DOHH2 (cell line): ENCODE results near the gene DPP7.

Experiments used
- H3F3A ChIP-seq: fragments of 200-600 bp; sonication (generic), shearing (Covaris generic); 2 replicates; pipeline ENCODE4 v1.6.0; 2016; ENCODE audit warnings: antibody characterized with exemption, mild to moderate bottlenecking; ENCODE audit not compliant: control insufficient read depth, insufficient read depth
- H3K27ac ChIP-seq: fragments of 200-600 bp; sonication (generic); 2 replicates; pipeline ENCODE4 v1.5.1; 2014; ENCODE audit warnings: low read depth, mild to moderate bottlenecking, low read length, moderate library complexity
- H3K27me3 ChIP-seq: fragments of 200-600 bp; sonication (generic); 2 replicates; pipeline ENCODE4 v1.6.1; 2014; ENCODE audit warnings: mild to moderate bottlenecking, low read length, mixed read lengths; ENCODE audit not compliant: control insufficient read depth
- H3K36me3 ChIP-seq: fragments of 200-600 bp; sonication (generic); 2 replicates; pipeline ENCODE4 v1.6.1; 2014; ENCODE audit warnings: mild to moderate bottlenecking, low read length, moderate library complexity, mixed read lengths; ENCODE audit not compliant: control insufficient read depth
- H3K4me1 ChIP-seq: fragments of 200-600 bp; sonication (generic); 2 replicates; pipeline ENCODE4 v1.6.1; 2014; ENCODE audit warnings: mild to moderate bottlenecking, low read length, mixed read lengths; ENCODE audit not compliant: control insufficient read depth
- H3K4me2 ChIP-seq: fragments of 200-600 bp; sonication (generic); 2 replicates; pipeline ENCODE4 v1.6.0; 2014; ENCODE audit warnings: mild to moderate bottlenecking, low read length, moderate library complexity
- H3K4me3 ChIP-seq: fragments of 200-600 bp; sonication (generic); 2 replicates; pipeline ENCODE4 v1.5.1; 2014; ENCODE audit warnings: mild to moderate bottlenecking, low read length, mixed read lengths
- H3K79me2 ChIP-seq: fragments of 200-600 bp; sonication (generic); 2 replicates; pipeline ENCODE4 v1.6.1; 2014; ENCODE audit warnings: mild to moderate bottlenecking, low read length, mixed read lengths; ENCODE audit not compliant: control insufficient read depth
- H3K9me2 ChIP-seq: fragments of 200-600 bp; sonication (generic); replicated peaks from 2 replicates; pipeline ENCODE4 v1.6.1; 2014; ENCODE audit warnings: mild to moderate bottlenecking, low read length, mixed read lengths; ENCODE audit not compliant: control insufficient read depth
- H3K9me3 ChIP-seq: fragments of 200-600 bp; sonication (generic); 2 replicates; pipeline ENCODE4 v1.6.1; 2014; ENCODE audit warnings: antibody characterized with exemption, low read length, mixed read lengths; ENCODE audit not compliant: control insufficient read depth, insufficient read depth
- H4K20me1 ChIP-seq: fragments of 200-600 bp; sonication (generic); 2 replicates; pipeline ENCODE4 v1.6.0; 2014; ENCODE audit warnings: low read depth, mild to moderate bottlenecking, antibody characterized with exemption, low read length, moderate library complexity; ENCODE audit not compliant: control insufficient read depth, insufficient read depth
- CTCF ChIP-seq: fragments of 200-600 bp; sonication (generic); IDR thresholded peaks from one replicate; pipeline ENCODE4 v1.5.1; 2014; ENCODE audit warnings: antibody characterized with exemption, mild to moderate bottlenecking, low read depth, low read length; ENCODE audit not compliant: poor library complexity, severe bottlenecking
- EZH2phosphoT487 ChIP-seq: fragments of 200-600 bp; sonication (generic); IDR thresholded peaks from 2 replicates; pipeline ENCODE4 v1.6.1; 2017; ENCODE audit warnings: borderline replicate concordance, mild to moderate bottlenecking, antibody characterized with exemption, low read length, moderate library complexity, mixed read lengths

The DPP7 gene

DNA sequence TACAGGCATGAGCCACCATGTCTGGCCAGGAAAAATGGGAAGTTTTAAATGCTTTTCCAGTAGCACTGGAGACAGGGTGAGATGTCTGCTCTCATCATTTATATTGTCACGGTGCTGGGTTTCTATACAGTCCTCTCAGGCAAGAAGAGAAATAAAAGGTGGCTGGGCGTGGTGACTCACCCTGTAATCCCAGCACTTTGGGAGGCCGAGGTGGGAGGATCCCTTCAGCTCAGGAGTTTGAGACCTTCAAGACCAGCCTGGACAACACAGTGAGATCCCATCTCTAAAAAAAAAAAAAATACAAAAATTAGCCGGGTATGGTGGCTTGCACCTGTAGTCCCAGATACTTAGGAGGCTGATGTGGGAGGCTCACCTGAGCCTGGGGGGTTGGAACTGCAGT is 19.7 kb upstream of the DPP7 start:
- H3K27ac ChIP-seq: no peak overlapping the region
- H3K27me3 ChIP-seq: peaks cover 11% of the 10 kb centered on the region
- no peak for TF ChIP-seq EZH2phosphoT487
- TF ChIP-seq CTCF: no peak
- peaks cover 18% of the 10 kb centered on the region for H3K79me2 ChIP-seq
- H3K9me3 ChIP-seq: no peaks in the 10 kb centered on the region
- no peak overlapping the region for H3K4me2 ChIP-seq
- H3F3A ChIP-seq: peaks cover 10% of the 10 kb centered on the region
- no peak overlapping the region for H3K4me3 ChIP-seq
- peaks cover 3% of the 10 kb centered on the region for H3K36me3 ChIP-seq
- no peaks in the 10 kb centered on the region for H4K20me1 ChIP-seq
- no peaks in the 10 kb centered on the region for H3K9me2 ChIP-seq
- peaks cover 38% of the 10 kb centered on the region for H3K4me1 ChIP-seq

GRCh38 chr9:137130176-137130755 is 15.7 kb upstream of the DPP7 start:
- Histone ChIP-seq H3K4me1 (peaks cover 31% of the 10 kb centered on the region), H3K27ac (peak overlapping the region; percentile 88), H3K27me3 (no peaks in the 10 kb centered on the region), H3K9me2 (no peaks in the 10 kb centered on the region), H3K79me2 (peaks cover 57% of the 10 kb centered on the region), H3K36me3 (peaks cover 25% of the 10 kb centered on the region), H3K4me2 (peak overlapping the region; percentile 93), H3K9me3 (no peaks in the 10 kb centered on the region), H4K20me1 (no peaks in the 10 kb centered on the region), H3K4me3 (peak overlapping the region; percentile 90), H3F3A (peaks cover 33% of the 10 kb centered on the region)
- no peak for TF ChIP-seq EZH2phosphoT487
- no peak for TF ChIP-seq CTCF

DNA sequence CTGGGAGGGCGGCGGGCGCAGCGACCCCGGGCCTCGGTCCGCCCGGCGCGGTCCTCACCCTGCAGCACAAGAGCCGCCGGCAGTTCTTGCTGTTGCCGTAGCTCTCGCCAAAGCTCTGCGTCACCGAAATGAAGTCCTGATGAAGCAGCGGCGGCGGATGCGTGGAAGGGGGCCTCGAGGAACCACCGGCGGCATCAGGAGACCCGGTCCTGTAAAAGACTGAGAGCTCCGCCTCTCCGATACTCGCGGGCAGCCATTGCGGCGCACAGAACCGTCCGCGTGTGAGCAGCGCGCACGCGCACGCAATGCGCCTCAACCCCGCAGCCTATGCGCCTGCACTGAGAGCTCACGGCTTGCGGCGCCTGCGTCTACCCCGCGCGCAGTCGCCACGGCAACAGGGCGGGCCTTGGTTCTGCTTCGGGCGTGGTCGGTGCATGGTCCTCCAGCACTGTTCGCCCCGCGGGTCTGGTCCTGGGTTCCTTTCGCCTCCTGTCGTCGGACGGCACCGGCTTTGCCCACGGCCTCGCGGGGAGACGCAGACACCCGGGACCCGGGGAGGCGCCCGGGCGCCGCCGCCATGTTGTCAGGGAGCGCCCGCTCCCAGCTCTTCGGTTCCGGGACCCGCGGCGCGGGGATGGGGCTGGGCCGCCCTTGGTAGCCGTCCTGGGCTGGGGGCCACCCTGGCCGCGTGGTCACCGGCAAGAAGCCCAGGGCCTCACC is 15.1 kb upstream of the DPP7 start:
- Histone ChIP-seq H3K79me2 (peaks cover 62% of the 10 kb centered on the region), H3K36me3 (peaks cover 25% of the 10 kb centered on the region), H3K4me2 (peak overlapping the region; percentile 93), H4K20me1 (no peaks in the 10 kb centered on the region), H3K27ac (peak overlapping the region; percentile 88), H3K9me2 (no peaks in the 10 kb centered on the region), H3K9me3 (no peaks in the 10 kb centered on the region), H3K4me3 (peak overlapping the region; percentile 90), H3K4me1 (peaks cover 32% of the 10 kb centered on the region), H3F3A (peaks cover 33% of the 10 kb centered on the region), H3K27me3 (no peaks in the 10 kb centered on the region)
- TF ChIP-seq EZH2phosphoT487 (no peak), CTCF (no peak)
